ENCODE data around the gene PCDHB5.

- TF ChIP-seq CTCF (IDR thresholded peaks at IDR 0.05) (peak; percentile 86), ZFX (IDR thresholded peaks at IDR 0.05; ENCODE audit: borderline replicate concordance) (no peak)
Measured at GRCh38 chr5:141172381-141173204, 37.6 kb downstream of the PCDHB5 start, which contains the start of gene PCDHB7.
